Fibroblast of pulmonary artery (primary cell): Measurements from ENCODE around the gene MAPK8IP3.

Source experiments
- DNase-seq: peaks from one replicate; pipeline ENCODE4 v3.0.0-alpha.2; 2010; ENCODE audit warnings: low read depth
- H3K4me3 ChIP-seq: replicated peaks from 2 replicates; pipeline ENCODE4 v1.5.1; 2011; ENCODE audit warnings: low read depth, mild to moderate bottlenecking, control low read depth, low read length, moderate library complexity
- CTCF ChIP-seq: IDR thresholded peaks from 2 replicates; pipeline ENCODE4 v1.5.1; 2011; ENCODE audit warnings: mild to moderate bottlenecking, control low read depth, low read length, inconsistent platforms; ENCODE audit errors: missing control alignments

MAPK8IP3 gene

DNA sequence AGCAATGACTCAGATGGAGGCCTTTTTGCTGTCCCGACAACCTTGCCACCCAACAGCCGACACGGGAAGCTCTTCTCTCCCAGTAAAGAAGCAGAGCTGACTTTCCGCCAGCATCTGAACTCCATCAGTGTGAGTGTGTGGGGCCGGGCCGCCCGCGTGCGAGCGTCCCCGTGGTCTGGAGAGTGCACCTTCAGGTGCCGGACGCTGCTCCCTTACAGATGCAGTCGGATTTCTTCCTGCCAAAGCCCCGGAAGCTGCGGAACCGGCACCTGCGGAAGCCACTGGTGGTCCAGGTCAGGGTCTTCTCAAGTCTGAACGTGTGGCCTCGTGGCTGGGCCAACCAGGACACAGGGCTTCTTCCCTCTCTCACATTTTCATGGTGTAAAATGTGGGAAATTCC is 43.5 kb upstream of the MAPK8IP3 start:
- no peak overlapping the region for H3K4me3 ChIP-seq
- TF ChIP-seq CTCF: no peak
- no peak for DNase-seq

DNA sequence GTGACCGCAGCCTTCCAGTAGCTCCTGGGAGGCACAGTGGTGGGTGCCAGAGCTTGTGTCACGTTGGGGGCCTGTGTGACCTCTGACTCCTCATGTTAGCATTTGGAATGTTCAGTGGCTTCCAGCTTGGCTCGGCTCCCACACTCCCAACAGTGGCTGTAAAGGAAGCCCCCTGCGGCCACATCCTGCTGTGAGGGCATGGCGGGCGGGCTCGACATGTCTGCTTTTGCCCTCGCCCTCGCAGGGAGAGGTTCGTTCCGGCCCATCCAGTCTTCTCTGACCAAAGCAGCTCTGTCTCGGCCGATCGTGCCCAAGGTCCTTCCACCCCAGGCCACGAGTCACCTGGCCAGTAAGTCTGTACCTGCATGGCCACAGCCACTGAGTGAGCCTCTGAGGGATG is 40.2 kb upstream of the MAPK8IP3 start:
- no peak overlapping the region for H3K4me3 ChIP-seq
- no peak for DNase-seq
- TF ChIP-seq CTCF: no peak

- DNase-seq: no peak
- H3K4me3 ChIP-seq: no peak overlapping the region
- no peak for TF ChIP-seq CTCF
Observed at GRCh38 chr16:1666316-1666715, 39.7 kb upstream of the MAPK8IP3 start.

- H3K4me3 ChIP-seq: no peak overlapping the region
- no peak for TF ChIP-seq CTCF
- DNase-seq: no peak
Observed at GRCh38 chr16:1667271-1667670, 38.7 kb upstream of the MAPK8IP3 start.

DNA sequence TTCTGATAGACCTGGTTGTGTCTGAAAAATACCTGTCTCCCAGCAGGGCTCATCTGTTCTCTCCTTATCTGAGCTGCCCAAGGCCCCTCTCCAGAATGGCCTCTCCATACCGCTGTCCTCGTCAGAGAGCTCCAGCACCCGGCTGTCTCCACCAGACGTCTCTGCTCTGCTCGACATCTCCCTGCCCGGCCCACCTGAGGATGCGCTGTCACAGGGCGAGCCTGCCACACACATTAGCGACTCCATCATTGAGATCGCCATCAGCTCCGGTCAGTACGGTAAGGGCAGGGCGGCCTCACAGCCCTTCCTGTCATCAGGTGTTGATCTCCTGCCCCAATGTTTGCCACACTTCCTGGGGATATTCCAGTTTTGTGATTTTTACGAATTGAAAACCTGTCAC is 38.1 kb upstream of the MAPK8IP3 start:
- no peak overlapping the region for H3K4me3 ChIP-seq
- no peak for TF ChIP-seq CTCF
- DNase-seq: no peak

DNA sequence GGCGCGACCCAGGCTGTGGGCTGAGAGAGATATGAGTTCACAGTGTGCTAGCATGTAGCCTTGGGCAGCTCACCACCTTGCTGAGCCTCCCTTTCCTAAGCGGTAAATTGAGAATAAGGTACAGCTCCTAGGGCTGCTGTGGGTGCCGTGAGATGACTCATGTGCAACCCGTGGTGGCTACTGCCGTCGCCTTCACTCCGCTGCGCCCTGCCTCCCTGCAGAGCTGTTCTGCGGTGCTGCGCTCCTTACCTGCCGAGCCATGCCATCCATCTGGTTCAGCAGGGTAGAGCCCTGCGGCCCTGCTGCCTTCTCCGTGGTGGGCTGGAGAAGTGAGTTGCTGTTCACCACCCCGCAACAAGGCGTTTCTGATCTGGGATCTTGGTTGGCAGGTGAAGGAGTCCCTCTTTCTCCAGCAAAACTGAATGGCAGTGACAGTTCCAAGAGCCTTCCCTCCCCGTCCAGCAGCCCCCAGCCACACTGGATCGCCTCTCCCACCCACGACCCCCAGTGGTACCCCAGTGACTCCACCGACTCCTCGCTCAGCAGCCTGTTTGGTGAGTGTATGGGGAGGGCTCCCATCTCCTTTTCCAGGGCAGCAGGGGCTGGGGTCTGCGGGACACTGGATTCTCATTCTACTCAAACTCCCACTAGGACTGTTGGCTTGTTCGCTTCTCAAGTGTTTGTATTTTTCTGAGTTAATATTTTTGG is 37.2 kb upstream of the MAPK8IP3 start:
- DNase-seq: no peak
- H3K4me3 ChIP-seq: no peak overlapping the region
- no peak for TF ChIP-seq CTCF

GRCh38 chr16:1669698-1670097 is 36.3 kb upstream of the MAPK8IP3 start:
- H3K4me3 ChIP-seq: no peak overlapping the region
- TF ChIP-seq CTCF: no peak
- no peak for DNase-seq
